Adipocyte (in vitro differentiated cells): ENCODE results near the gene ASTL.
"Not testable (repeated sequence)": the region's sequence is repeated elsewhere in the genome, so short reads cannot be mapped to it uniquely, and the experiment has no call there.

Experiments
- DNase-seq: peaks from one replicate; pipeline ENCODE4 v3.0.0-alpha.2; 2015; ENCODE audit warnings: low read depth
- H3K27me3 ChIP-seq: replicated peaks from 2 replicates; pipeline ENCODE4 v1.7.0; 2013; ENCODE audit warnings: mild to moderate bottlenecking, low read length, moderate library complexity; ENCODE audit not compliant: control insufficient read depth, insufficient read depth
- H3K36me3 ChIP-seq: 2 replicates; pipeline ENCODE4 v1.7.0; 2013; ENCODE audit warnings: low read length, mild to moderate bottlenecking, moderate library complexity; ENCODE audit not compliant: control insufficient read depth, insufficient read depth, severe bottlenecking
- H3K4me1 ChIP-seq: 2 replicates; pipeline ENCODE4 v1.7.0; 2013; ENCODE audit warnings: mild to moderate bottlenecking, low read length, moderate library complexity; ENCODE audit not compliant: control insufficient read depth, insufficient read depth
- H3K4me3 ChIP-seq: 2 replicates; pipeline ENCODE4 v1.7.0; 2013; ENCODE audit warnings: mild to moderate bottlenecking, low read length, moderate library complexity
- H3K9ac ChIP-seq: 2 replicates; pipeline ENCODE4 v1.7.0; 2013; ENCODE audit warnings: mild to moderate bottlenecking, low read length, moderate library complexity
- H3K9me3 ChIP-seq: 2 replicates; pipeline ENCODE4 v1.7.0; 2013; ENCODE audit warnings: mild to moderate bottlenecking, low read length, moderate library complexity; ENCODE audit not compliant: control insufficient read depth

Gene ASTL

DNA sequence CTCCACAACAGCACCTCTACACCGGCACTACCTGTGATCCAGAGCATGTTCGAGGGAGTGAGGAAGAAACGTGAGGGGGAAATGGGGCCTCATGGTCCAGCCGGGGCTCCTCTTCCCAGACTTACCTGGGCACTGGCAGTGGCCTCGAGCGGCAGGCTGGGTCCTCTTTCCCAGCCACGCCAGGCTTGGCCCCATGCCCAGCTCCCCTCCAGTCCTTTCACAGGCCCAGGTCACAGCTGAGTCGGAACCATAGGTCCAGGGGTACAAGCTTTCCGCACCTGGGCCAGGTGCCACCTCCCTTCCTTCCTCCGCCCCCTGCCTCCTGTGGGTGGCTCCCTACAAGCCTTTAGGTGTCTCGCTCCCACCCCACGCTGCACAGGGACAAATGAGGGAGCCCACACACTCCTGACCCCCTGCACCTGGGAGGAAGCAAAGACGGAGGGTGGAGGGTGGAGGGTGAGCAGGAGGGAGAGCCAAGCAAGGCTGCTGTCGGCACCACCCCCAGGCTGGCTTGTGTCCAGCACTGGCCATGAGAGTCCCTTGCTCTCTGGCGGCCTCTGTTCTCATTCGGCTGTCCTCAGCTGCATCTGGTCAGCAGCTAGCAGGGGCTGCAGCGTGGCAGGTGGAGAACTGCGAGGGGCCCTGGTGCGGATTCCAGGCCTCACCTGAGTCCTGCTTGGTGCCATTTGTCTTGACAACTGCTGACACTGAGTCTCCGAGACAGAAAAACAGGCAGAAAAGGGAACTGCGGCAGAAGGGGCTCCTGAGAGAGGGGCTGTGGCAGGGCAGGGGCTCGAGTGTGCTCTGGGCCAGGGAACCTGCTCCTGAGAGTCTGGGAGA, 48.7 kb downstream of the ASTL start:
- DNase-seq = no peak
- Histone ChIP-seq H3K4me1 (no peaks in the 10 kb centered on the region), H3K36me3 (no peaks in the 10 kb centered on the region), H3K4me3 (no peak overlapping the region), H3K9ac (no peak overlapping the region), H3K9me3 (no peaks in the 10 kb centered on the region), H3K27me3 (peaks cover 36% of the 10 kb centered on the region)

DNA sequence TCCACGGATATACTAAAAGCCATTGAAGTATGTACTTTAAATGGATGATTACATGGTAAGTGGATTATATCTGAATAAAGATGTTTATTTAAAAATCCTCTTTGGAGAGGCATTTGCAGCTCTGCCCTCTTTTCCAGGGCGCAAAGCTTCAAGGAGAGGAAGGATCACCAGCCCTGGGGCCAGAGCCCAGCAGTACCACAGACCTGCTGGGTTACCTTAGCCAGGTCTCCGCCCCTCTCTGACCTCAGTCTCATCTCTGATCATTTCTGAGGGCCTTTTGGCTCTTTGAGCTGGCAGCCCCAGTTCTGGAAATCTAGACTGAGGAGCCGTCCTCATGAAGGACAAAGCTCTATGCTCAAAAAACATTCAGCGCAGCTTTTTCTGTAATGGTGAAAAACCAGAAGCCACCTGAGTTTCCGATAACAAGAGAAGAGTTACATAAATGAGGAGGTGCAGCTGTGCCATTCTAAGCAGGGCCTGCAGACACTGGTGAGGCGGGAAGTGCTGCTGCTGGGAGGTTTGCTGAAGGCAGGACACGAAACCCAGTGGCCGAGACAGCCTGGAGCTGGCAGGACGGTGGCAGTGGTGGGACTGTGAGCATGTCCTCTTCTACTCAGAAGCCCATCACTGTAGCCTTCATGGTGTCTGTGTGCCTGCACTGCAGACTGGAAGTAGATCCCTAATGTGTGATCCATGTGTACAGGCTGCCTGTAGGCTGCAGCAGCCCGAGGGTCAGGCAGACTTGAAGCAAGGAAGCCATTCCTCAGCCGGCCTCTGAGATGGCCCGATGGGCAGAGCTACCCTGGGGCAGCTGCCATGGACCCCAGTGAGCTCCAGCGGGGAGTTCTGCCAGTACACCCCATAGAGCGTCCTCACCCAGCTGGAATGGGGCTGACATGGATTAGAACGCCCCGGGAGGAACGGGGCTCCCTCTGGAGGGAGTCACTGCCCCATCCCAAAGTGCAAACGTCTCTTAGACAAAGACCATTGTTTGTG, 49.7 kb downstream of the ASTL start:
- Histone ChIP-seq H3K9ac (no peak overlapping the region), H3K27me3 (peaks cover 32% of the 10 kb centered on the region), H3K4me3 (no peak overlapping the region), H3K36me3 (no peaks in the 10 kb centered on the region), H3K9me3 (no peaks in the 10 kb centered on the region), H3K4me1 (peaks cover 2% of the 10 kb centered on the region)
- no peak for DNase-seq

DNA sequence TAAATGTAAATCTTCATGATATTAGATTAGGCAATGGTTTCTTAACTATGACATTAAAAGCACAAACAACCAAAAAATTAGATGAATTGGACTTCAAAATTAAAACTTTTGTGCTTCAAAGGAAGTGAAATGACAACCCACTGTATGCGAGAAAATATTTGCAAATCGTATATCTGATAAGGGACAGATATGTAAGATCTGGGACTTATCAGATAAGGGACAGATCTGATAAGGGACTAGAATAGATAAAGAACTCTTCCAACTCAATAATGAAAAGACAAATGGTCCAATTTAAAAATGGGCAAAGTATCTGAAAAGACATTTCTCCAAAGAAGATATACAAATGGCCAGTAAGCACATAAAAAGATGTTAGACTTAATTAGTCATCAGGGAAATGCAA, 51.2 kb downstream of the ASTL start:
- DNase-seq = no peak
- H3K36me3 ChIP-seq = no peaks in the 10 kb centered on the region
- H3K27me3 ChIP-seq = peaks cover 20% of the 10 kb centered on the region
- H3K4me1 ChIP-seq = peaks cover 4% of the 10 kb centered on the region
- H3K9ac ChIP-seq = no peak overlapping the region
- no peak overlapping the region for H3K4me3 ChIP-seq
- H3K9me3 ChIP-seq = no peaks in the 10 kb centered on the region

DNA sequence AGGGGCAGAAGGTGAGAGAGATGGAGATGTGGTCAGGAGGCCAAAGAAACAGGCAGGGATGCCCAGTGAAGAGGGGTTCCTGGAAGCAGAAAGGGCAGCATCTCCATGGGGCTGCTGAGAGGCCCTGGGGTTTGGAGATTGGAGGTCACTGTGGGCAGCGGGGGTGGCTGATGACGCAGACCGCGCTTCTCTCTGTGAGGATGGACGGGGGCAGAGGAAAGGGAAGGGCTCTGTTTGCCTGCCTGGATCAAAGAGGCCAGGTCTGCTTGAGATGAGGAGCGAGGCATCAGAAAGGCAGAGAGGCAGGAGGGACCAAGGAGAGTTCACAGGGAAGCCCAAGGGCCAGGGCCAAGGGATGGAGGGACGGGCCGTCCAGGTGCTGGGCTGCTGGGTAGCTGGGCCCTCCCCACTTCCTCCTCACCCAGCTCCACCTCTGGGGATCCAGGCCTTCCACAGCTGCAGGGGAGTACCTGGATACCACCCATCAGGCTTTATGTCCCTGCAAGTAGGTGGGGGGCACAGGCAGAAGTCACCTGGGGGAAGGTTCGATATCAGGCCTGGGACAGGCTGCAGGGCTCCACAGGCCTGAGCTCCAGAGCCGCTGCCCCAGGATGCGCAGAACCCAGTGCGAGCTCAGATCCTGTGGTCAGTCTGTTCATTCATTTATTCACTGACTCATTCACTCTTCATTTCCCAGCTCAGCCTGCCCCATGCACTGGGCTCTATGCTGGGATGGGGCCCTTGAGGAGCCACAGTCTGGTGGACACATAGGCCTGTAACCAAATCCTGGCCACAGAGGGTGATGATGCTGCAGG, 52.6 kb downstream of the ASTL start:
- H3K4me3 ChIP-seq = no peak overlapping the region
- H3K4me1 ChIP-seq = peaks cover 4% of the 10 kb centered on the region
- peaks cover 9% of the 10 kb centered on the region for H3K27me3 ChIP-seq
- no peak overlapping the region for H3K9ac ChIP-seq
- H3K9me3 ChIP-seq = peaks cover 2% of the 10 kb centered on the region
- H3K36me3 ChIP-seq = no peaks in the 10 kb centered on the region
- no peak for DNase-seq

DNA sequence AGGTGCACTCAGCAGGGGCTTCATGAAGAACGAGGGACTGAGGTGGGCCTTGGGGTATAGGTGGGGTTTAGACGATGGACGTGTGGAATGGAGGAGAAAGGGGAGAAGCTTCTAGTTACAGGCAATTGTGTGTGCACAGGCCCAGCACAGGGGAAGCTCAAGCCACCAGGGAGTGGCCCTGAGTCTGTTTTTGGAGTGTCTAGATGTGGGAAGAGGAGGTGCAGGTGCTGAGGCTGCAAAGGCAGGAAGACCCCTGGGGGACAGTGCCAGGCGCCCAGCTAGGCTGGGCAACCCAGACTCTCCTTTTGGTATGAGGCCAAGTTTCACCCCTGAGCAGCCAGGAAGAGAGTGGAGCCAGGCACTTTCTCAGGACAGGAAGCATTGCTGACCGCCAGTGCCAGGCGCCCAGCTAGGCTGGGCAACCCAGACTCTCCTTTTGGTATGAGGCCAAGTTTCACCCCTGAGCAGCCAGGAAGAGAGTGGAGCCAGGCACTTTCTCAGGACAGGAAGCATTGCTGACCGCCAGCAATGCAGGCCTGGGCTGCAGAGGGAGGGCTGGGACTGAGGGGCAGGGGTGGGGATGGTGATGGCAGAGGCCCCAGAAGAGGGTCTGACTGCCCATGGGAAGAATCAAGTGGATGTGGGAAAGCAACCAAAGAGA, 53.3 kb downstream of the ASTL start:
- not testable (repeated sequence) for DNase-seq, H3K9me3 ChIP-seq, H3K4me1 ChIP-seq, H3K4me3 ChIP-seq, H3K36me3 ChIP-seq, H3K9ac ChIP-seq, H3K27me3 ChIP-seq

DNA sequence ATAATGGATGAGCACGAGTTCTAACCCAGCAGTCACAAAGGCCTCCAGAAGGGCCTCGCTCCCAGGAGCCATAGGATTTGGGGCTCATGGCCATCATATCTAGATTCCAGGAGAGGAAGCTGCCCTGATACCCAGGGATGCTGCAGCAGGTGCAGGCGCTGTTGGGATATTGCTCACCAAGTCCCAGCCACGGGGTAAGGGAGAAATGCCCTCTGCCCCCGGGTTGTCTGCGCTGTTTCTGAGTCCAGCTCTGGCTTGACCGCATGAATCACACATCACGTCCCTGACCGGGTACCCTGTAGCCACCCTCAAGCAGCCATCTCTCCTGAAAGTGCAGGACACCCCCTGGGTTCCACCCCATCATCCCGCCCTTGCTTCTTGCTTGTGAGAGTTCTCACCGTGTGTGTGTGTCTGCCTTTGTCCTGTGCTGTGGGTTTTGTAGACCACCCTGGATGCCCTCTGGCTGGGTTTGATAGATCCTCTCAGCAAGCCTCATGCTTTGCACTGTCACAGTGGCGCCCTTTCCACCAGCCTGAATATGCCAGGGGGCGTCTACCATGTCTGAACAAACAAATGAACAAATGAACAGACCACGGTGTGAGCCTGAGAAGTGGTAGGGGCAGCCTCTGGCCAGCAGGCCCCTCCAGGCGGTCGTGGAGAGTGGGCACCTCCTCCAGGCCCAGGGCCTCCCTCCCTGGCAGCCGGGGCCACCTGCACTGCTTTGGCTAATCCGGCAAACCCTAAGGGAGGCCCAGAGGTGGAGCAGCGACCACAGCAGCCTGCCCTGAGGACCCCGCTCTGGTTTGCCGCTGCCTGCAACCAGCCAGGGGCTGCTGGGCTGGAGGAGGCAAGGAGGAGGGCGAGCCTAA, 54.1 kb downstream of the ASTL start:
- DNase-seq = no peak
- peaks cover 9% of the 10 kb centered on the region for H3K4me1 ChIP-seq
- H3K9me3 ChIP-seq = peaks cover 4% of the 10 kb centered on the region
- H3K9ac ChIP-seq = no peak overlapping the region
- H3K36me3 ChIP-seq = no peaks in the 10 kb centered on the region
- H3K27me3 ChIP-seq = peaks cover 9% of the 10 kb centered on the region
- no peak overlapping the region for H3K4me3 ChIP-seq

DNA sequence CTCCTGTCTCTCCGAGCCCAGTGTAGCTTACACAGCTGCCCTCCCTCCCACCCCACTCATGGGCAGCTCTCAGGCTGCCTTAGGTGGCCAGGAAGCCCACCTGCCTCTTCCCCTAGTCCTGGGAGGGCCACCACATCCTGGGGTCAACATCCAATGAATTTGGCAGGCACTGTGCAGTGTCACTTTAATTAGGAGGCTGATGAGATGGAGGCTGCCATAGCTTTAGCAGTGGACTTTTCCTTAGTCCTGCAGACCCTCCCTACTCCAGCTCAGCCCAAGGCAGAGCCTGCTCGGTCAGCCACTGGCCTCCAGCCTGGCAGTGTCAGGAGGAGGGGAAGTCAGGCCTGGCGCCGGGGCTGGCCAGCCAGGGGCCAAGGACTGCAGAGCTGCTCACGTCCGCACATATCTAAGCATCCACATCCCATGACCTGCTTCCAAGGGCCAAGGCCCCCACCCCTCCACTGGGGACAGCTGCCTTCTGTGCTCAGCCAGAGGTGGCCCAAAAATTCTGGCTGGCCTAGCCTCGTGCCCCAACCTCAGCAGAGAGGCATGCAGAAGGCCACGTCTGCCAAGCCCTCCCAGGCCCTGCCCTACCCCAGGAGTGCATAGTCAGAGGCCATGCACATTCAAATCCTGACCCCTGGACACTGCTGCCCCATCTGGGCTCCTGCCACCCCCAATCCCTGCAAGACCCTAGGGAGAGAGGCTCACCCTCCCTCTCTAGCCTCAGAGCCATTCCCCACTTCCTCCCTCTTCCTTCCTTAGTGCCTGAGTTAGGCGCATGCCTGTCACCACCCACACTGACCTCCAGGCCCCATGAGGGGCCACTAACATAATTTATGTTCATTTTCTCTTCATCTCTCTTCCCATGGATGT, 55.0 kb downstream of the ASTL start:
- H3K4me1 ChIP-seq = peaks cover 15% of the 10 kb centered on the region
- H3K4me3 ChIP-seq = no peak overlapping the region
- H3K9ac ChIP-seq = no peak overlapping the region
- peaks cover 4% of the 10 kb centered on the region for H3K9me3 ChIP-seq
- DNase-seq = no peak
- H3K36me3 ChIP-seq = no peaks in the 10 kb centered on the region
- peaks cover 4% of the 10 kb centered on the region for H3K27me3 ChIP-seq

DNA sequence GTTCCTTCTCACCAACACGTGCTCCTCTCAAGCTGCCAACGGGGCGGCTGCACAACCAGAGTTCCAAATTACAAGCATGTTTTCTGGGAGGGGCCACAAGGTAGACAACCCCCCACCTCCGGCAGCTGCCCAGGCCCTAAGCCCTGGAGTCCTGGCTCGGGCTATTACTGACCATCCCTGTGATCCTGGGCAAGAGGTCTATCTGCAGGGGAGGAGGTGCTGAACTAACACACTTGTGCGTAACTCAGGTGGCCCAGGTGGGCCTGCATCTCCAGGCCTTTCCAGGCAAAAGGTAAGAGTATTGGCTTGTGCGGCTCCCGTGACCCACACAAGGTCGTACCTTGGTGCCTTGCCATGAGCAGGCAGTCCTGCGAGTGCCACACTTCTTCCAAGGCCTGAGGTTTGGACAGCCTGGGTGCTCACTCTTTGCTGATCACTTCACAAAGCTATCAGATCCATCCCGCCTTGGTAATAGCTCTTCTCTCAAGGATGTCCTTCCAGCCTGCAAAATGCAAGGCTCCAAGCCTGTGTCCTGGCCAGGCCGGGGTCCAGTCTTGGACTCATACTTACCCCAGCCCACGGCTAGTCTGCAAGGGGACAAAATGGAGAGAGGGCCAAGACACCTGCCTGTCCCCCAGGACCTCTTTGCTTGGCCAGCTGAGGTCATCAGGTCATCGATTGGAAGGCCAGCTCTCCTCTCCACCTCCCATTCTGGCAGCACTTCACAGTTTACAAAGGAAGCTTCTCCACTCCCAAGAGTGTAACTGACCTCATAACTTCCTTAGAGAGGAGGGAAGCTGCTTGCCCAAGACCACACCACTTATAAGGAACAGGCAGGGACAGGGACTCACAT, 55.9 kb downstream of the ASTL start:
- no peak overlapping the region for H3K9ac ChIP-seq
- H3K27me3 ChIP-seq = no peaks in the 10 kb centered on the region
- H3K4me1 ChIP-seq = peaks cover 15% of the 10 kb centered on the region
- peaks cover 4% of the 10 kb centered on the region for H3K9me3 ChIP-seq
- H3K4me3 ChIP-seq = no peak overlapping the region
- H3K36me3 ChIP-seq = no peaks in the 10 kb centered on the region
- no peak for DNase-seq

DNA sequence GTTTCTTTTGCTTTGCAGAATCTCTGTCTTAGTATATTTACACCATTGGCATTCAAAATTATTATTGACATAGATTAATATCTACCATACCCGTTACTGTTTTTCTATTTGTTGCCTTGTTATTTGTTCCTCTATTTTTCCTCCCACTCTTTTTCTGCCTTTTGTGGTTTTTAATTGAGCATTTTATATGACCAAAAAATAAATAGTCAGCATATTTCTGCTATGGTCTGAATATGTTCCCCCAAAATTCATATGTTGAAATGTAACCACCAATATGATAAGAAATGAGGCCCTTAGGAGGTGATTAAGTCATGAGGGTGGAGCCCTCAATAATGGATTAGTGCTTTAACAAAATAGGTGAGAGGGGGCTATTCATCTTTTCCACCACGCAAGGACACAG, 57.3 kb downstream of the ASTL start:
- Histone ChIP-seq H3K4me3 (no peak overlapping the region), H3K9ac (no peak overlapping the region), H3K36me3 (no peaks in the 10 kb centered on the region), H3K9me3 (peaks cover 14% of the 10 kb centered on the region), H3K27me3 (no peaks in the 10 kb centered on the region), H3K4me1 (peaks cover 15% of the 10 kb centered on the region)
- no peak for DNase-seq
